ENCODE results near the gene WASHC4.
"Not testable (repeated sequence)": the region's sequence is repeated elsewhere in the genome, so short reads cannot be mapped to it uniquely, and the experiment has no call there.

Gene WASHC4

GRCh38 chr12:105092336-105092735 lies 15.2 kb upstream of the WASHC4 start:
- no peak for DNase-seq (ENCODE audit: low read depth)

DNA sequence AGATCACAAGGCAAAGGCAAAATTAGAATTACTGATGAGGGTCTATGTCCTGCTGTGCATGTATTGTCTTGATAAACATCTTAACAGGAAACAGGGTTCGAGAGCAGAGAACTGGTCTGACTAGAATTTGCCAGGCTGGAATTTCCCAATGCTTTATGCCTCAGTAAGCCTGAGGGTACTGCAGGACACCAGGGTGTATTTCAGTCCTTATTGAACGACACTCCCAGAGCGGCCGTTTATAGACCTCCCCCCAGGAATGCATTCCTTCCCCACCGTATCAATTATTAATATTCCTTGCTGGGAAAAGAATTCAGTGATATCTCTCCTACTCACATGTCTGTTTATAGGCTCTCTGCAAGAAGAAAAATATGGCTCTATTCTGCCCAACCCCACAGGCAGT lies 12.2 kb upstream of the WASHC4 start:
- DNase-seq (ENCODE audit: low read depth) = not testable (repeated sequence)

DNA sequence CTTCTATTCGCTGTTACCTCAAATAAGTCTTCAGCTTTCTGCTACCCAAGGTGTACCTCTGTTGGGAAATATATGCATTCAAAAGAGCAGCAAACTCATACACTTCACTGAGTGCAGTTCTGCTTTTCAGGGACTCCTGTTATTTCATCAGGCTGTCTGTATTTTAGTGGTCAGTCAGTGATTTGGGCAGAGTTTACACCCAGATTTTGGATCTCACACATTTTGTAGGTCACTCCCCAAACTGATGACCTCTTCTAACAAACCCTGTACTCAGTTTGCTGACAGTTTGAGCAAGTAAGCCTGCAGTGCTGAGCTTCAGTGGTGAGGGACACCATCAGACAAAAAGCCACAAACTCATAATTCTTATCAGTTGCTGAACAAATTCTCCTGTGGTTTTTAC lies 8.2 kb upstream of the WASHC4 start:
- no peak for DNase-seq (ENCODE audit: low read depth)

DNA sequence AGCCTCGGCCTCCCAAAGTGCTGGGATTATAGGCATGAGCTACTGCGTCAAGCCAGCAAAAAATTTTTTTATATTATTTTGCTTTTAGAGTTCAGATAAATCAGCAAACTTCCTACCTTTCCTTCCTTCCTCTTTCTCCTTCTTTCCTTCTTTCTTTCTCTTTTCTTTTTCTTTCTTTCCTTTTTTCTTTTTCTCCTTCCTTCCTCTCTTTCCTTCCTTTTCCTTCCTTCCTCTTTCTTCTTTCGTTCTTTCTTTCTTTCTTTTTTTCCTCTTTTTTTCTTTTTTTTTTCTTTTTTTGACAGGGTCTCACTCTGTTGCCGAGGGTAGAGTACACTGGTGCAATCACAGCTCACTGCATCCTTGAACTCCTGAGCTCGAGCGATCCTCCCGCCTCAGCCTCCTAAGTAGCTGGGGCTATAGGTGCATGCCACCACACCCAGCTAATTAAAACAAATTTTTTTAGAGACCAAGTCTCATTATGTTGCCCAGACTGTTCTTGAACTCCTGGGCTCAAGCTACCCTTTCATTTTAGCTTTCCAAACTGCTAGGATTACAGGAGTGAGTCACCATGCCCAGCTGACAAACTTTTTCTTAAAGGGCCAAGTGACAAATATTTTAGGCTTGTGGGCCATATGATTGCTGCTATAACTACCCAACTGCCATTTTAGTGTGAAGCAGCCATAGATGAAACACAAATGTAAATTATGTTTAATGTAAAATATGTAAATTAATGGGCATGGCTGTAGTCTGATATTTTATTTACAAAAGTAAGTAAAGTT lies 7.1 kb upstream of the WASHC4 start:
- peak; percentile 69 for DNase-seq (ENCODE audit: low read depth)

DNA sequence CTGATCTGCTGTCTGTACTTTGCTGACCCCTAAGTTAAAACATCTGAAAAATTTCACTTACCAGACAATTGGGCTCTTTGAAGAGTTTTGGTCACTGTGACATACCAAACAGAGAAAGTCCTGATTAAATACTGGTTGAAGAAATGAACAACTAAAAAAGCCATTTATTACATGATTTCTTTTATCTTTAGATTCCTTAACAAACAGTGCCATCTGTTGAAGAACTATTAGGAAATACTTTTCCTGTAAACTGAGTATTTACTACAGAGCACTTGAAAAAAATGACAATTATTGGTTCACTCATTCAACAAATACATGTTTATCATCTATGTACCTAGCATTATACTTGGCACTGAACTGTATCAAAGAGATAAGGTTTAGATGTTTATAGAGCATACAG lies 6.5 kb upstream of the WASHC4 start:
- peak; percentile 42 for DNase-seq (ENCODE audit: low read depth)

DNA sequence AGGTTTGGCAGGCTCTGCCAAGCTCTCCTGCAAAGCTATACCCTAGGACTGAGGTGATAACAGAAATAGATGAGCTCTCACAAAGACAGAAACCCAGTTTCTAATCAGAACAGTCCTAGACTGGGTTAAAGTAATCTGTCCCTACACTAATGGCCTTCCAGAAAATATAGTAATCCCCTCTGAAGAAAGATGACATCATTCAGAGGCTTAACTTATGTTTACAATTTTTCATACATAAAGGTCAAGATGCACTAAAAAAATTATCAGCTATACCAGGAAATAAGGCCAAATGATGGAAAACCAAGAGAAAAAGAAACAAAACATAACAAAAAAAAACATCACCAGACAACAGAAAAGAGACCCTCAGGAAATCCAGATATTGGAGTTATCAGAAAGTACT lies 4.9 kb upstream of the WASHC4 start:
- no peak for DNase-seq (ENCODE audit: low read depth)

- no peak for DNase-seq (ENCODE audit: low read depth)
Measured at GRCh38 chr12:105104762-105105161, 2.8 kb upstream of the WASHC4 start.

DNA sequence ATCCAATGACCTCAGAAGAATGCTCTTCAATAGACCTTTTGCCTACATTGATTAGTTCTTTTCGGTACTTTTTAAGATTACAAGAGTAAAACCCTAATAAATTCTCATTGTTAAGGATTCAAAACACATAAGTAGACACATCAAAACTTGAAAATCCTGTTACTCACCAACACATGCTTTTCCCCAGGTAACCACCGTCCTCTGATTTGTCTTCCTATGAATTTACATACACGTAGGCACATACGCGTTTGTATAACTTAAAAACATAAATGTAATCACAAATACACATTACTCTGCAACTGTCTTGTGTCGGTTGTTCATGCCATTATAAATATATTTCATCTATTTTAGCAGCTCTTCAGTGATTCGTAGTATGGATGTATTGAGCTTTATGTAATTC lies 910 bp upstream of the WASHC4 start:
- no peak for DNase-seq (ENCODE audit: low read depth)

GRCh38 chr12:105107171-105107493 lies 399 bp upstream of the WASHC4 start:
- peak; percentile 52 for DNase-seq (ENCODE audit: low read depth)

GRCh38 chr12:105109465-105110212 lies 2.1 kb downstream of the WASHC4 start:
- DNase-seq (ENCODE audit: low read depth) = no peak

DNA sequence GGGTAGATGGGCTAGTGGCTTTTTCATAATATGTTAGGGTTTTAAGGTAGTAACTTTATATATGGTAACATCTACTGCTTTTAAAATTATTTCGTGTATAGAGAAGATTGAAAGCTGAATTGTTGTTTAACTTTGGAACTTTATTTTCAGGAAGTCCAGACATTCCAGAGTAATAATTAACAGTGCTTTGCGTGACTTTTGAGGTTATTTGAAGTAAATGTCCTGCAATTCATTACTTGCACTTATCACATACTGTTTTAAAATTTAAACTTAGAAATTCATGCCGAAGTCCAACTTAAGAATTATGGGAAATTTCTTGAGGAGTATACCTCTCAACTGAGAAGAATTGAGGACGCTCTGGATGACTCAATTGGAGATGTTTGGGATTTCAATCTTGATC lies 3.3 kb downstream of the WASHC4 start:
- no peak for DNase-seq (ENCODE audit: low read depth)

GRCh38 chr12:105113094-105113493 lies 5.6 kb downstream of the WASHC4 start:
- no peak for DNase-seq (ENCODE audit: low read depth)

GRCh38 chr12:105116969-105117368 lies 9.4 kb downstream of the WASHC4 start:
- no peak for DNase-seq (ENCODE audit: low read depth)

DNA sequence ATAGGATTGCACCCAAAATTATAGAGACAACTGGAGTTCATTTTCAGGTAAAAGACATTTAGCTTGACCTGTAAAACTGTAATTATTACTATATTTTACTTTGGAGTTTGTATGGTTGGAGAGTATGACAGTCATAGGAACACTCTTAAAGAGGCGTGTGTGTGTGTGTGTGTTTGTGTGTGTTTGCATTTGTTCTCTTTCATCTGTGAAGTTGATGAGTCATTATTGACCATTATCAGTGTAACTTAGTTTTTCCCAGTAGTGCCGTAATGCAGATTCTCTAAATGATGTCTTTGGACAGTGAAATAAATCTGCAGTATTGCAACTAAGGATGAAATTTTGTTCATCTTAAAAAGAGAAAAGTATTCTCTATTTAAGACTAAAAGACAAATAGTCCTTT lies 13.0 kb downstream of the WASHC4 start:
- peak; percentile 40 for DNase-seq (ENCODE audit: low read depth)

DNA sequence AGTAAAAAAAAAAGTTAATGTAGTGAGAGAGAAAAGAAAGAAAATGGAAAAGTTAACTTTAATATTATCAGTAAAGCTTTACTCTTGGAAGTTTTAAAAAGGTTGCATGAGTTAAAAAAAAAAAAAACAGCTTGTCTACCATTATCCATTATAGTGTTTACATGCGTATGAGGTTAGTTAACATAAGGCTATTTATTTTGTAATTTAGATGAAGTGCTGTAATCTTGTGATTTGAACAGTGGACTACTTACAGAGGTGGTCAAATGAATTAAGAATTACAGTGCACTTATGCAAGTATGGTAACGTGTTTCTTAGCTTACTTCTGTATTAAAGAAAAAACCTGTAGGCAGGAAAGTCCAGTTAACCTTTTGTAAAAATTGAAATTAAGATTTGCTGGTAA lies 30.7 kb downstream of the WASHC4 start:
- DNase-seq (ENCODE audit: low read depth) = no peak

DNA sequence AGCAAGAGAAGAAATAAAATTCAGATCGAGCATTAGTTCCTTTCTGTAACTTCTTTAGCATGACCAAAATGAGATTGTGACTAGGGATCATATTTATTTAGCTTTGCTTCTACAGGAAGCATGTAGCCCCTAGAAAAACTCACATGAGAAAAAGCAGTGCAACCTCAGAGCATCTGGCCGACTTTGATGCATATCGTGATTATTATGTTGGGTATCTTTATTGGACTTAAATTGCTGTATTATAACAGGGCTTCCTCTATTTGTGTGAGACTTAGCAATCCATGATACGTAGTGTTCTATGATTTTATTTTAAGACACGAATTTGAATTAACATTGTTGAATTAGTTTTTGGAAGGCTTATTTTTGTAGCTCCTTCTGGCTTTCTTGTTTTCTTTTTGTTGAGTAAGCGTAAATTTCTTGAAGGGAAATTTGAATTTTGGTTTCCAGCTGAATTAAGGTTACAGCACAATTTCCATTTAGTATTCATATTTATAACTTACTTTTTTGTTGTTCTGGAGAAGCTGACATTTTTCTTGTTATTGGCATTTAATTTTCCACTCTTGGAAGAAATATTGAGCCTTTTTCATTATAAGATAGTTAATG lies 33.9 kb downstream of the WASHC4 start:
- DNase-seq (ENCODE audit: low read depth) = no peak

- DNase-seq (ENCODE audit: low read depth) = no peak
Measured at GRCh38 chr12:105142259-105142658, 34.7 kb downstream of the WASHC4 start.

- no peak for DNase-seq (ENCODE audit: low read depth)
Measured at GRCh38 chr12:105156260-105156659, 48.7 kb downstream of the WASHC4 start.

- DNase-seq (ENCODE audit: low read depth) = no peak
Measured at GRCh38 chr12:105157606-105158005, 50.1 kb downstream of the WASHC4 start.

DNA sequence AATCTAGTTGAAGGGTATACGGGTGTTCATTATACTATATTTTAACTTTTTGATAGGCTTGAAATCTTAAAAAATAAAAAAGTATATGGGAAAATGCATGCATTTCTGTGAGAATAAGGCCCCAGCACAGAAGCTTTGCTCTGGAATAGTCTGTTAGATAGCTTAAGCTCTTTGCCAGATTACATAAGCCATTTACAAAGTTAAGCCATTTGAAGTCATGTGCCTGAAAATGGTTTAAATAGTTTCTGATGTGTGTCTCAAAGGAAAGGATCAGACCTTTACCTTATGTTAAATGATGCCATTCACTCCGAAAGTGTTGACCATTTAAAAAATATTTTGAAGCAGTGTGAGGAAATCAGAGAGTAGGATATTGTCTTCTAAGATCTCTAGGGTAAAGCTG lies 51.3 kb downstream of the WASHC4 start:
- DNase-seq (ENCODE audit: low read depth) = no peak

DNA sequence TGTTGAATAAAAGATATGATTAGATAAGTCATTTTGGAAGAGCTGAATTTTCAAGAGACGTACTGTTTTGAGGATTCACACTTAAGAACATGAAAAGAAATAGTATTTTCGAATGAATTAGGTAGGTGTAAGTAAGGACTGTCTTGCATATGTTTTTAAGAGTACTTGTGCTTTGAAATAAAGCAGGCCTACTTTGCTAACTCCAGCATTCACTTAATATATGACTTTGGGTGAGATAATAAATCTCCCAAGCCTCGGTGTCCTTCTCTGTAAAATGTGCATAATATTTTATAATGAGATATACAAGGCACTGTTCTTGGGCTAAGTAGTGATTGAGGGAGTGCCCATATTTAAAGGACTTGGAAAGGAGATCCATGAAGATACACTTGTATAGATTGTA lies 54.6 kb downstream of the WASHC4 start:
- DNase-seq (ENCODE audit: low read depth) = no peak

DNA sequence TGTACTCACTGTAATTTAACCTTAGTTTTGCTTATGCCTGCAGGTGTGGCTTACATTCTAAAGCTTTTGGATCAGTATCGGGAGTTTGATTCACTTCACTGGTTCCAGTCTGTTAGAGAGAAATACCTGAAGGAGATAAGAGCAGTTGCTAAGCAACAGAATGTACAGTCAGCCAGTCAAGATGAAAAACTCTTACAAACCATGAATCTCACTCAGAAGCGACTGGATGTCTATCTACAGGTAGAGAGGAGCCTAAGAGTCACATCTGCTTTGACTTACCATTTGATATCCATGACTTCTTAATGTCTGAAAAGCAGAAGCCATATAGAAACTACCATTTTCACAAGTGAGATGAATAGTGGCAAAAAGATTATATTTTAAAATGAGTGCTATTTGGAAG lies 56.5 kb downstream of the WASHC4 start:
- DNase-seq (ENCODE audit: low read depth) = peak; percentile 44

- peak; percentile 58 for DNase-seq (ENCODE audit: low read depth)
Measured at GRCh38 chr12:105166736-105167135, 59.2 kb downstream of the WASHC4 start.

All from amniotic epithelial cell (primary cell).